C4-2B (cell line): ENCODE results near the gene ATOSB.

ENCODE experiments used
- ZFX ChIP-seq: fragments of 450-650 bp; IDR thresholded peaks from 2 replicates; pipeline ENCODE4 v1.6.1; 2017
- TF ChIP-seq, protein P1 (sequence below): fragments of 450-650 bp; conservative IDR thresholded peaks from 2 replicates; pipeline ENCODE4 v1.5.1; 2017; ENCODE audit warnings: mild to moderate bottlenecking

DNA sequence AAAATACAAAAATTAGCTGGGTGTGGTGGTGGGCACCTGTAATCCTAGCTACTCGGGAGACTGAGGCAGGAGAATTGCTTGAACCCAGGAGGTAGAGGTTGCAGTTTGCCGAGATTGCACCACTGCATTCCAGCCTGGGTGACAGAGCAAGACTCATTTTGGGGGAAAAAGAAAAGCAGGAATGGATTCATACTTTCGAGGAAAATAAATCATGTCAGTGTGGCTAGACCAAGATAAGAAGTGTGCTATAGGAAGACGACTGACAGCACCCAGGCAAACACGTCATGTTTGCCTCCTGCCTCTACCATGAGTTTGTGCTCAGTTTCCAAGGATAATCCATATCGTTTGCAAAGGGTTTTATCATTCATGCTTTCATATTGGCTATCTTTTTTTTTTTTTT is 19.3 kb upstream of the ATOSB start:
- TF ChIP-seq, protein P1, sequence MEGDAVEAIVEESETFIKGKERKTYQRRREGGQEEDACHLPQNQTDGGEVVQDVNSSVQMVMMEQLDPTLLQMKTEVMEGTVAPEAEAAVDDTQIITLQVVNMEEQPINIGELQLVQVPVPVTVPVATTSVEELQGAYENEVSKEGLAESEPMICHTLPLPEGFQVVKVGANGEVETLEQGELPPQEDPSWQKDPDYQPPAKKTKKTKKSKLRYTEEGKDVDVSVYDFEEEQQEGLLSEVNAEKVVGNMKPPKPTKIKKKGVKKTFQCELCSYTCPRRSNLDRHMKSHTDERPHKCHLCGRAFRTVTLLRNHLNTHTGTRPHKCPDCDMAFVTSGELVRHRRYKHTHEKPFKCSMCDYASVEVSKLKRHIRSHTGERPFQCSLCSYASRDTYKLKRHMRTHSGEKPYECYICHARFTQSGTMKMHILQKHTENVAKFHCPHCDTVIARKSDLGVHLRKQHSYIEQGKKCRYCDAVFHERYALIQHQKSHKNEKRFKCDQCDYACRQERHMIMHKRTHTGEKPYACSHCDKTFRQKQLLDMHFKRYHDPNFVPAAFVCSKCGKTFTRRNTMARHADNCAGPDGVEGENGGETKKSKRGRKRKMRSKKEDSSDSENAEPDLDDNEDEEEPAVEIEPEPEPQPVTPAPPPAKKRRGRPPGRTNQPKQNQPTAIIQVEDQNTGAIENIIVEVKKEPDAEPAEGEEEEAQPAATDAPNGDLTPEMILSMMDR: no peak
- TF ChIP-seq ZFX: no peak
